Activated CD4-positive, alpha-beta T cell treated with anti-CD3 and anti-CD28 coated beads, Interleukin-2, amount 10 ng/mL, durations not matched to agents 7 days and 5 days (primary cell): Measurements from ENCODE around the gene DSC1. TPM values are rescaled to one million over a fixed set of nuclear protein-coding genes. Genes with fewer than 3 reads are reported as not detected.

Experiments
- CTCF ChIA-PET: fragments of 350-600 bp; sonication (Branson Sonifier 250); formaldehyde crosslinking; loops from one replicate; lab custom pipeline; 2021; ENCODE audit warnings: antibody characterized with exemption; lab: Charles Lee
- POLR2A ChIA-PET: fragments of 350-600 bp; sonication (Branson Sonifier 250); formaldehyde crosslinking; loops from one replicate; lab custom pipeline; 2021; ENCODE audit warnings: antibody characterized with exemption; lab: Charles Lee
- DNase-seq: peaks from one replicate; pipeline ENCODE4 v3.0.0-alpha.2; 2020
- H3K27ac Mint-ChIP-seq: one replicate; pipeline ENCODE4 v1.8.0; 2021; ENCODE audit warnings: mild to moderate bottlenecking, moderate library complexity, mixed read lengths
- H3K27me3 Mint-ChIP-seq: one replicate; pipeline ENCODE4 v1.8.0; 2021; ENCODE audit warnings: mixed read lengths
- H3K36me3 Mint-ChIP-seq: one replicate; pipeline ENCODE4 v1.8.0; 2021; ENCODE audit warnings: low read depth, mixed read lengths
- H3K4me1 Mint-ChIP-seq: one replicate; pipeline ENCODE4 v1.8.0; 2021; ENCODE audit warnings: mixed read lengths
- H3K4me3 Mint-ChIP-seq: one replicate; pipeline ENCODE4 v1.8.0; 2021; ENCODE audit warnings: mild to moderate bottlenecking, moderate library complexity, mixed read lengths
- H3K9me3 Mint-ChIP-seq: one replicate; pipeline ENCODE4 v1.8.0; 2021; ENCODE audit warnings: mixed read lengths
- total RNA-seq, 2 experiments: library from RNA; stranded (reverse); gene quantifications; one replicate each; pipeline ENCODE4 v1.2.3, GENCODE V29; 2021

DSC1 gene, protein sequence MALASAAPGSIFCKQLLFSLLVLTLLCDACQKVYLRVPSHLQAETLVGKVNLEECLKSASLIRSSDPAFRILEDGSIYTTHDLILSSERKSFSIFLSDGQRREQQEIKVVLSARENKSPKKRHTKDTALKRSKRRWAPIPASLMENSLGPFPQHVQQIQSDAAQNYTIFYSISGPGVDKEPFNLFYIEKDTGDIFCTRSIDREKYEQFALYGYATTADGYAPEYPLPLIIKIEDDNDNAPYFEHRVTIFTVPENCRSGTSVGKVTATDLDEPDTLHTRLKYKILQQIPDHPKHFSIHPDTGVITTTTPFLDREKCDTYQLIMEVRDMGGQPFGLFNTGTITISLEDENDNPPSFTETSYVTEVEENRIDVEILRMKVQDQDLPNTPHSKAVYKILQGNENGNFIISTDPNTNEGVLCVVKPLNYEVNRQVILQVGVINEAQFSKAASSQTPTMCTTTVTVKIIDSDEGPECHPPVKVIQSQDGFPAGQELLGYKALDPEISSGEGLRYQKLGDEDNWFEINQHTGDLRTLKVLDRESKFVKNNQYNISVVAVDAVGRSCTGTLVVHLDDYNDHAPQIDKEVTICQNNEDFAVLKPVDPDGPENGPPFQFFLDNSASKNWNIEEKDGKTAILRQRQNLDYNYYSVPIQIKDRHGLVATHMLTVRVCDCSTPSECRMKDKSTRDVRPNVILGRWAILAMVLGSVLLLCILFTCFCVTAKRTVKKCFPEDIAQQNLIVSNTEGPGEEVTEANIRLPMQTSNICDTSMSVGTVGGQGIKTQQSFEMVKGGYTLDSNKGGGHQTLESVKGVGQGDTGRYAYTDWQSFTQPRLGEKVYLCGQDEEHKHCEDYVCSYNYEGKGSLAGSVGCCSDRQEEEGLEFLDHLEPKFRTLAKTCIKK
- total RNA-seq: under 1 TPM; 0.27 to 0.33 TPM

DNA sequence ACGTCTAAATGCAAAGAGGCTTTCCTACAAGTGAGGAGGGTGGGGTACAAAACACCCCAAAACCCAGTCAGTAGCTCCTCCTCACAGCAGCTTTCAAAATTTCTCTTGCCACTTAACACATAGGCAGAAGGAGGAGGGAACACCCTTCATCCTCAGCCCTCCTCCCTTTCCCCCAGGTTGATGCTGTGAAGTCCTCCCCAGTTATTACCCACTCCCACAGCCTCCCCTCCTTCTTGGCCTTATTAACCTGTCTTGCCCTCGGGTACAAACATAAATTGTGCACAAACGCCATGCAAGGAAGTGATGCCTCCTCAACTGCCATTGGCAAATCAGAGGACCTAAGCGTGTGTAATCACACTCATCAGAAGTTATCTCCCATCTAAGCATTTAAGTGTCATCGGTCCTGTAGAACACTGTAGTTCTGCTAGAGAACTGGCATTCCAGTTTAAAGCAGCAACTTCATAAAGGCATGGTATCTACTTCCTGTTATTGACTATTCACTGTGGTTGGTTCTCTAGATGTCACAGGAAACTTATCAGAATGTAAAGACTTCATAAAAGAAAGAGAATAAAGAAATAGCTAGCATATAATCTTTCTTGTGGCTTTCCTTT lies at the start of gene DSC1:
DSC1 (minus strand) TSS at position 32 of the 611 bp plus-strand sequence. CDS start 262 bp downstream, outside the sequence.
- H3K36me3 Mint-ChIP-seq: no peaks in the 10 kb centered on the region
- CTCF ChIA-PET: no interaction called here
- POLR2A ChIA-PET: no interaction called here
- H3K4me1 Mint-ChIP-seq: peaks cover 16% of the 10 kb centered on the region
- no peaks in the 10 kb centered on the region for H3K27me3 Mint-ChIP-seq
- no peaks in the 10 kb centered on the region for H3K9me3 Mint-ChIP-seq
- H3K4me3 Mint-ChIP-seq: no peak within 1 kb of the TSS
- H3K27ac Mint-ChIP-seq: peak within 1 kb of the TSS; percentile 78
- DNase-seq: peak; percentile 7

DNA sequence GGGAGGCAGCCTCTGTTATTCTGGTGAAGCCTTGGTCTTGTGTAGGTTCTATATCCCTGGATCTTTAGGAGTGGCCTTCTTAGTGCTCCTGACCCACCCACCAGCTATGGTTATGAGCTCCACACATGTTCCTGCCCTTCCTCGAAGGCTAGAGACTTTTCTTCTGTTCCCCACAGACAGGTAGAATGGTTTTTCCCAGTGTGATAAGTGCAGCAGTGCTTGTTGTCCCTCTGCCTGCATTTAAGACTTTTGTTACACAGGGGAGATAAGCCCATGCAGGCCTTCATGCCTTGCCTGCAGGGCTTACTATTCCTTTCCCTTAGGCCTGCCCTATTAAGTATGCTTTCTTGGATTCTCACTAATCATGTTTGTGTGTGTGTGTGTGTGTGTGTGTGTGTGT lies 48.4 kb upstream of the DSC1 start:
- Mint-ChIP-seq H3K4me1 (no peaks in the 10 kb centered on the region), H3K27me3 (no peaks in the 10 kb centered on the region), H3K9me3 (peaks cover 2% of the 10 kb centered on the region), H3K36me3 (no peaks in the 10 kb centered on the region), H3K27ac (no peak overlapping the region), H3K4me3 (no peak overlapping the region)
- no peak for DNase-seq
- CTCF ChIA-PET: no interaction called here
- POLR2A ChIA-PET: no interaction called here

DNA sequence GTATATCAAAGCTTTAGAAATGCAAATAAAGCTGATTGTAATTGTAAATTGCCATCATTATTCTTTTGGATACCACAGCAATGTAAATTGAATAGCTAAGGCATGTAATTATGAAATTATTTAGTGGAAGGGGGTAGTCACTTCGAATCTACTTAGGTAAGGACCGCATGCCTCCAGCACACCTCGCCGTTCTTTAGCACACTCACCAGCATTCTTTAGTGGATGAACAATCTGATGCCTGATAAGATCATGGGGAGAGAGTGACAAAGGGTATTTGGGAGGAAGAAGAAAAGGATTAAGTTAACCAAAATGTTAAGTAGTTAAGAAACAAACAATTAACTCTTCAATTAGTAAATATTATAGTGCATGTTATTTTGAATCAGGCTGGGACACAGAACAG lies 46.4 kb upstream of the DSC1 start:
- H3K36me3 Mint-ChIP-seq: no peaks in the 10 kb centered on the region
- H3K9me3 Mint-ChIP-seq: no peaks in the 10 kb centered on the region
- ChIA-PET POLR2A (no interaction called here), CTCF (no interaction called here)
- no peaks in the 10 kb centered on the region for H3K27me3 Mint-ChIP-seq
- no peaks in the 10 kb centered on the region for H3K4me1 Mint-ChIP-seq
- DNase-seq: no peak
- H3K27ac Mint-ChIP-seq: no peak overlapping the region
- H3K4me3 Mint-ChIP-seq: no peak overlapping the region

DNA sequence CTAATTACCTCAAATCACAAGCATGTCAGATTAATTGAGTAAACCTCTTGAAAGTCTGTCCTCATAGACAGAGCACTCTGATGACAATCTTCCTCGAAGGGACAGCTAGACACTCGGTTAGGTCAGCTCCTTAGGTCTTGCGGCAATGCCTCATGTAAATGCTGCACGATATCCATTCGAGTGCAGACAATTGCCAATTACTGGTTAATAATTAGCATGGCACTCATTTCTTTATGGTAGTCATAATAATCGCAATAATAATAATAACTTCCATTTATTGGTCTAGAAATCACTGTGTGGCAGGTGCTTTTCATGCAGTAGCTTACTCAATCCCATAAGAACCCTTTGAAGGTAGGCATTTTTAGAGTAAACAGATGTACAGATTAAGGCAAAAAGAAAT lies 44.7 kb upstream of the DSC1 start:
- no peak overlapping the region for H3K27ac Mint-ChIP-seq
- CTCF ChIA-PET: no interaction called here

DNA sequence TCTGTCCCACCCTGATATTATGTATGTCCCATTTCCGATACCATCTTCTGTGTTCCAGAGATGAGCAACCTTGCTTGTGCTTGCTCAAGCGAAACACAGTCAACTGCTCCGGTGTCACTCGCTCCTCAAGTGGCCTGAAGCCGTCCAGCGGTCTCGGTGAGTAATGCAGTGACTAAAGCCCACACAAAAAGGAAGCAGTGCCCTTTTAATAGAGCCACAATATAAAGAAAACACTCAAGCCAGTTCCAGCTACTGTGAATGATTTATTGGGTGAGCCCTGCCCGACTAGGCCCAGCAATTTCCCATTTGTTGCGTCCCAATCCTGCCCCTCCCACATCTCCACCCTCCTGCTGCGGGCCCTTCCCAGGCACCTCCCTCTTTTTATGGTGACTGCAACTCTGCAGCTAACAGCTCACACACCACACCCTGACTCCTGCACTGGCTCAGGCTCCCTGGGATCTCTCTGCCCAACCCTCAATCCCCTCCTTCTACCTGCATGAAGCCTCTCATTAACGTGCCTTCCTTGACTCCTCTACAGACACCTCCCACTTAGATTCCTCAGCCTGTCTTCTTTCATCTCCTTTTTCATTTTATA lies 44.2 kb upstream of the DSC1 start:
- no peaks in the 10 kb centered on the region for H3K27me3 Mint-ChIP-seq
- no peak overlapping the region for H3K4me3 Mint-ChIP-seq
- CTCF ChIA-PET: no interaction called here
- DNase-seq: no peak
- H3K9me3 Mint-ChIP-seq: no peaks in the 10 kb centered on the region
- H3K4me1 Mint-ChIP-seq: no peaks in the 10 kb centered on the region
- H3K36me3 Mint-ChIP-seq: no peaks in the 10 kb centered on the region
- H3K27ac Mint-ChIP-seq: no peak overlapping the region
- POLR2A ChIA-PET: no interaction called here

More for the DNA sequence above, 44.7 kb upstream of the DSC1 start:
- POLR2A ChIA-PET: no interaction called here
- H3K9me3 Mint-ChIP-seq: no peaks in the 10 kb centered on the region
- H3K4me1 Mint-ChIP-seq: no peaks in the 10 kb centered on the region
- DNase-seq: no peak
- H3K36me3 Mint-ChIP-seq: no peaks in the 10 kb centered on the region
- no peak overlapping the region for H3K4me3 Mint-ChIP-seq
- H3K27me3 Mint-ChIP-seq: no peaks in the 10 kb centered on the region

DNA sequence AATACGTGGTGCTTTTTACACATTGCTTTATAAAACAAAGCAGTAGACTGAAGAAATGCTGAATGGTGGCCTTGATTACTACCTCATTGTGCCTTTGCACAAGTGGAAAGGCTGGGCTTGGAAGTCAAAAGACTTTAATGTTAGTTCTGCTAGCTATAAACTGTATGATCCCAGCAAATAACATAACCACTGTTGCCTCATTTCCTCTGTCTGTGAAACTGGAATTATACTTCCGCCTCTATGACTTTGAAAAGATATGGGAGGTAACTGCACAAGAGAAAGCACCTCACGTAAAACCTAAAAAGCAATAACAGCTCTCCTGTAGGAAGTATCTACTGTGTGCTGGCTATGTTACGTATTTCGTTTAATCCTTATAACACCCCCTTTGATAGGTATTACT lies 43.4 kb upstream of the DSC1 start:
- DNase-seq: no peak
- ChIA-PET CTCF (no interaction called here), POLR2A (no interaction called here)
- Mint-ChIP-seq H3K27me3 (no peaks in the 10 kb centered on the region), H3K9me3 (no peaks in the 10 kb centered on the region), H3K27ac (no peak overlapping the region), H3K4me1 (no peaks in the 10 kb centered on the region), H3K4me3 (no peak overlapping the region), H3K36me3 (no peaks in the 10 kb centered on the region)

DNA sequence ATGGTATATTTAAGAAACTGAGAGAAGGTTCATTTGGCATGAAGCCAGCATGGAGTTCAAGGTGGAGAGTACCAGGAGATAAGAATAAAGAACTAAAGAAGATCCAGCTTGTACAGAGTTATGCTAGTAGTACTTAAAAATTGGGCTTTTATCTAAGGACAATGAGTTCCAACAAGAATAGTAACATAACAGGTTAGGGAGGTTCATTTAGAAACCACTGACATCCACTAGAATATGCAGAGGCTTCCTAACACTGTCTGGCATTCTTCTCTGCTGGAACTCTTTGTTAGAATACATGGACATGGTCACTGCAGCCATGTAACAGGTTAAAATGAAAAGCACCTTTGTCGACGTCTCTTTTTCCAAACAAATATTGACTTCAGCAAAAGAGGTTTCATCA lies 42.6 kb upstream of the DSC1 start:
- POLR2A ChIA-PET: no interaction called here
- H3K27ac Mint-ChIP-seq: no peak overlapping the region

DNA sequence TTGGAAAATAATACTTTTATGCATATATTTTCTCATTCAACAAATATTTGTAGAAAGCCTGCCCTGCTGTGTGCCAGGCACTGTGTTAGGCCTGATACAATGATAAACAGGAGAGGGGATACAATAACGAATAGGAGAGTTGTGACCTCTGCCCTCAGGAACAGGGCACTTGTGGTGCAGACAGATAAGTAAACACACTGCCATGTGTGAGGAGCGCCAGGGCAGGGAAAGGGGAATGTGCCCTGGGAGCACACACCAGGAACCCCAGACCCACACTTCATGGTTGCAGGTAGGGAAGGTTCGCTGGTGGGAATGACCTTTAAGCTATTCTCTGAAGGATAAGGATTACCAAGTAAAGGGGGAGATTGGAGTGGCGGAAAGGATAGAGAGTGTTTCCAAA lies 42.2 kb upstream of the DSC1 start:
- CTCF ChIA-PET: no interaction called here
- Mint-ChIP-seq H3K27ac (no peak overlapping the region), H3K4me3 (no peak overlapping the region), H3K36me3 (no peaks in the 10 kb centered on the region), H3K9me3 (no peaks in the 10 kb centered on the region), H3K27me3 (no peaks in the 10 kb centered on the region), H3K4me1 (no peaks in the 10 kb centered on the region)
- POLR2A ChIA-PET: no interaction called here
- DNase-seq: no peak

More for the DNA sequence above, 42.6 kb upstream of the DSC1 start:
- Mint-ChIP-seq H3K4me1 (no peaks in the 10 kb centered on the region), H3K4me3 (no peak overlapping the region), H3K27me3 (no peaks in the 10 kb centered on the region), H3K36me3 (no peaks in the 10 kb centered on the region), H3K9me3 (no peaks in the 10 kb centered on the region)
- no peak for DNase-seq
- CTCF ChIA-PET: no interaction called here

DNA sequence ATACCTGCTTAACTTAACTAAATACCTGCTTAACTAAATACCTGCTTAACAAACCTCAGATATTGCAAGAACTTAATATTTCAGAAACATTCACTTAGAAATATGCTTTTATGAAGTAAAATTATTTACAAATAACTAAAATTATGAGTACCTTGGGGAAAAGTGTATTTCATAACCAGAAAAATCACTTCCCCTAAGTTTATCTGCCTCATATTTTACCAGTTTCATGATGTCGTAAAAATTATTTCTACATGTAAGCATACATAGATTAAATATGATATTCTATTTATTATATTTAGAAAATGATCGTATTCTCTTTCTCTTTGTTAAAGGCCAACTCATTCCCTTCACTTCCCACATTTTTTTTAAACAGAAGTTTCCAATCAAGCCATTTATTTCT lies 41.5 kb upstream of the DSC1 start:
- POLR2A ChIA-PET: no interaction called here
- no peaks in the 10 kb centered on the region for H3K9me3 Mint-ChIP-seq
- DNase-seq: no peak
- H3K27me3 Mint-ChIP-seq: no peaks in the 10 kb centered on the region
- H3K4me3 Mint-ChIP-seq: no peak overlapping the region
- H3K27ac Mint-ChIP-seq: no peak overlapping the region
- no peaks in the 10 kb centered on the region for H3K36me3 Mint-ChIP-seq
- CTCF ChIA-PET: no interaction called here
- H3K4me1 Mint-ChIP-seq: no peaks in the 10 kb centered on the region

DNA sequence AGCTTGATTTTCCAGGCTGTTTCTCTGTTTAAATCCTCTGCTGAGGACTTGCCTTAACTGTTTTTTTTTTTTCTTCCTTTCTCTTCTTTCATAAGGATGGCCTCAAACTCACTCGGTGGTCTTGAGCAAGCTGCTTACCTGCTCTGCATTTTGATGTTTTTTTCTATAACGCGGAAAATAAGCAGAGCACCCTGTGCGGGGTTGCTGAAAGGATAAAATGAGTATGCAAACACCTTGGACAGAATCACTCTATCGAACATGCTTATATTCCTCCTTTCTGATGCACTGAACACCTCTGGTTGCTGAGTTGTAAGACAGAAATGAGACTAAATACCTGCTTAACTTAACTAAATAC lies 41.1 kb upstream of the DSC1 start:
- H3K9me3 Mint-ChIP-seq: no peaks in the 10 kb centered on the region
- CTCF ChIA-PET: no interaction called here
- POLR2A ChIA-PET: no interaction called here
- no peak overlapping the region for H3K4me3 Mint-ChIP-seq
- H3K36me3 Mint-ChIP-seq: no peaks in the 10 kb centered on the region
- no peaks in the 10 kb centered on the region for H3K27me3 Mint-ChIP-seq
- DNase-seq: no peak
- no peaks in the 10 kb centered on the region for H3K4me1 Mint-ChIP-seq
- H3K27ac Mint-ChIP-seq: no peak overlapping the region

DNA sequence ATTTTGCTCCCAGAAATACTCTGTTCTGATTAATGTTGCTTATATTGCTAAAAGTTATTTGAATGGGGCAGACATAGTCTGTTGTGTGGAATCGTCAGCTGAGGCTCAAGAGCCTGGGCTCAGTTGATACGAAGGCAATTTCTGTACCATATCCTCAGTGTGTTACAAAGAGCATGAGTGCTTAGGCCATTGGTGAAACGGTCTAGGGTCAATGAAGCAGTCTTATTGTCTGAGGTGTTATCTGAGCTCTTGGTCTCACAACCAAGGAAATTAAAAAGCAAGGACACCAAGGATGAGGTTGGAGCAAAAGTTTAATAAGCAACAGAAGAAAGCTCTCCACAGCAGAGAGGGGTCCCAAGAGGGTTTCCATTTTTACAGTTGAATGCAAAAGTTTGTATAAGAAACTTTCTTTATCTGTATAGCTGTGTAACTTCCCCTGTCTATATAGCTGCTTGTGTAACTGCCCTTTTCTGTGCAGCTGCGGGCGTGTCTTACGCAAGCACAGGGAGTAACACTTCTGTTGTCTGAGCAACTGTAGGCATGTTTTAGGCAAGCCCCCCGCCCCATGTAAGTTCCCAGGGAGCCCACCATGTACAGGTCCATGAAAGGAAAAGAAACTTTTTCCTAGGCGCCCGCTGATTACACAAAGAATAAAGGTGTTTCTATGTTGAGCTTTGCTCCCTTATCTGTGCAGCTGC lies 40.6 kb upstream of the DSC1 start:
- Mint-ChIP-seq H3K4me1 (no peaks in the 10 kb centered on the region), H3K4me3 (no peak overlapping the region), H3K27me3 (no peaks in the 10 kb centered on the region), H3K9me3 (no peaks in the 10 kb centered on the region), H3K36me3 (no peaks in the 10 kb centered on the region), H3K27ac (no peak overlapping the region)
- ChIA-PET CTCF (no interaction called here), POLR2A (no interaction called here)
- DNase-seq: no peak

DNA sequence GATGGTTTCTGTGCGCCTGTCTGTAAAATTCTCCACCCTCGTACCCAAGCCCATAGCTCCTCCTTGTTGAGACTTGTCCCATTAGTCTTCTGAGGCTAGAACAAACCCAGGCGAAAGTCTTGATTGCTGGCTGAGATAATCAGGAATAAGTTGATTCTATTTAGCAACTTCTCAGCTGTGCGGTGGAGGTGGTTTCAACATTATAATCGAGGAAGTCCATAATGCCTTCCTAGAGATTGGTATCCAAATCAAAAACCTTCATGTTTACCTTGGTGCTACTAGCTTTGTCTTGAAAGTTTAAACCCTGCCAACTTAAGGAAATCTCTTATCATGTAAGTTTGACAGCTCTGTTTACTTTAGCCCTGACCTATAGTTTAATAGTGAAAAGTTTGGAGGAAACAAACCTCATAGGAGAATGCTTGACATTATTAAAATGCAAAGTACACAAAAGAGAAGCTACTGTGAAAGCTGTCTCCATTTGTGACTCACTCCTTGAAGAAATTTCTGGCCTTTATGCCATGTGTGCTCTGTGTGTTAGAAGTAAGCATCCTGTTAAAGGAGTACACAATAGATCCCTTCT lies 36.6 kb upstream of the DSC1 start:
- CTCF ChIA-PET: interaction anchor here (0.7 kb wide), 1 partner anchor 133 kb away, joined by 4 read pairs; no protein-coding TSS in a partner anchor

More for the DNA sequence above, 36.6 kb upstream of the DSC1 start:
- Mint-ChIP-seq H3K27me3 (no peaks in the 10 kb centered on the region), H3K9me3 (no peaks in the 10 kb centered on the region), H3K4me3 (no peak overlapping the region), H3K27ac (no peak overlapping the region), H3K36me3 (no peaks in the 10 kb centered on the region), H3K4me1 (no peaks in the 10 kb centered on the region)
- no peak for DNase-seq
- POLR2A ChIA-PET: interaction anchor here (0.7 kb wide), 1 partner anchor 588 kb away, joined by 10 read pairs; no protein-coding TSS in a partner anchor
